ENCODE measurements around the gene EID2. TPM values are rescaled to one million over a fixed set of nuclear protein-coding genes. Genes with fewer than 3 reads are reported as not detected.
A peak's percentile ranks its signal among the peaks of the same experiment; 100 is the strongest.

The EID2 gene
- total RNA-seq, 1 donor from 2014 or later: 11.8 TPM

GRCh38 chr19:39497996-39498797 lies 41.8 kb downstream of the EID2 start:
- Histone ChIP-seq H3K27ac (no peak overlapping the region), H3K4me1 (peaks cover 0 to 8% of the 10 kb centered on the region in 2 donors), H3K36me3 (no peaks in the 10 kb centered on the region), H3K9me3 (no peaks in the 10 kb centered on the region), H3K4me3 (peak overlapping the region in 1 of 2 donors; percentile 3), H3K27me3 (no peaks in the 10 kb centered on the region)
- peak in 1 of 3 experiments; percentile 29 for TF ChIP-seq CTCF (IDR thresholded peaks at IDR 0.05)
- intact Hi-C loops (cut with DNase I): no loop called here
- no peak for DNase-seq (ENCODE audit: low spot score in 2 of 2)

- H3K27ac ChIP-seq: no peak overlapping the region
- H3K36me3 ChIP-seq: no peaks in the 10 kb centered on the region
- H3K9me3 ChIP-seq: no peaks in the 10 kb centered on the region
- TF ChIP-seq CTCF (IDR thresholded peaks at IDR 0.05): no peak
- DNase-seq (ENCODE audit: low spot score in 2 of 2): no peak
- H3K27me3 ChIP-seq: no peaks in the 10 kb centered on the region
- H3K4me3 ChIP-seq: peak overlapping the region in 1 of 2 donors; percentile 3
- H3K4me1 ChIP-seq: peaks cover 0 to 6% of the 10 kb centered on the region in 2 donors
- intact Hi-C loops (cut with DNase I): no loop called here
These were observed 42.3 kb downstream of the EID2 start for GRCh38 chr19:39497701-39497995.

GRCh38 chr19:39496063-39496462 lies 43.9 kb downstream of the EID2 start:
- Histone ChIP-seq H3K27ac (no peak overlapping the region), H3K4me1 (peaks cover 0 to 6% of the 10 kb centered on the region in 2 donors), H3K36me3 (peaks cover 5 to 10% of the 10 kb centered on the region in 2 donors), H3K4me3 (no peak overlapping the region), H3K27me3 (no peaks in the 10 kb centered on the region), H3K9me3 (no peaks in the 10 kb centered on the region)
- intact Hi-C loops (cut with DNase I): no loop called here
- TF ChIP-seq CTCF (IDR thresholded peaks at IDR 0.05): no peak
- no peak for DNase-seq (ENCODE audit: low spot score in 2 of 2)

- peaks cover 0 to 6% of the 10 kb centered on the region in 2 donors for H3K4me1 ChIP-seq
- no peaks in the 10 kb centered on the region for H3K27me3 ChIP-seq
- peaks cover 19 to 24% of the 10 kb centered on the region in 2 donors for H3K36me3 ChIP-seq
- no peak overlapping the region for H3K4me3 ChIP-seq
- H3K27ac ChIP-seq: no peak overlapping the region
- no peak for DNase-seq (ENCODE audit: low spot score in 2 of 2)
- H3K9me3 ChIP-seq: no peaks in the 10 kb centered on the region
- intact Hi-C loops (cut with DNase I): no loop called here
- TF ChIP-seq CTCF (IDR thresholded peaks at IDR 0.05): no peak
These were observed 45.3 kb downstream of the EID2 start for GRCh38 chr19:39494661-39495060.

GRCh38 chr19:39492788-39493187 lies 47.2 kb downstream of the EID2 start:
- TF ChIP-seq CTCF (IDR thresholded peaks at IDR 0.05): no peak
- H3K27me3 ChIP-seq: no peaks in the 10 kb centered on the region
- no peak overlapping the region for H3K4me3 ChIP-seq
- intact Hi-C loops (cut with DNase I): no loop called here
- peaks cover 0 to 1% of the 10 kb centered on the region in 2 donors for H3K4me1 ChIP-seq
- peaks cover 38 to 43% of the 10 kb centered on the region in 2 donors for H3K36me3 ChIP-seq
- no peak for DNase-seq (ENCODE audit: low spot score in 2 of 2)
- H3K9me3 ChIP-seq: no peaks in the 10 kb centered on the region
- H3K27ac ChIP-seq: no peak overlapping the region
